Activated CD4-positive, alpha-beta T cell treated with anti-CD3 and anti-CD28 coated beads for 48 hours (primary cell): ENCODE results near the gene BRF1.

Source experiments
- DNase-seq: peaks from one replicate; pipeline ENCODE4 v3.0.0-alpha.2; 2020

BRF1 gene

DNA sequence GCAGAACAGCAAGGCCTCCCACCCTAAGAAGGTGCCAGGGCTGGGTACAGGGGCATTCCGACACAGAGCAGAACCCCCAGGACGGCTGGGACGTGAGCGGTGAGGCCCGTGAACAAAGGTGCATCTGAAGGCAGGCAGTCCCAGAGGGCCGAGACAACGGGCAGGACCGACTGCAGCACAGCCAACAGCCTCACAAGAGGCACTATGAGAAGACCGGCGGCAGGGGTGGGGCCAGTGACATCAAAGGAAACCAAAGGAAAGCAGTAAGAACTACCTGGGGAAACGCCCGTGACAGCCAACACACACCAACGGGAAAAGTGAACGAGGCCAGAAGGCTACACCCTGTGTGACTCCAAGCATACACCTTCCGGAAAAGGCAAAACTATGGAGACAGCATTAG lies 43.3 kb downstream of the BRF1 start:
- DNase-seq: no peak

DNA sequence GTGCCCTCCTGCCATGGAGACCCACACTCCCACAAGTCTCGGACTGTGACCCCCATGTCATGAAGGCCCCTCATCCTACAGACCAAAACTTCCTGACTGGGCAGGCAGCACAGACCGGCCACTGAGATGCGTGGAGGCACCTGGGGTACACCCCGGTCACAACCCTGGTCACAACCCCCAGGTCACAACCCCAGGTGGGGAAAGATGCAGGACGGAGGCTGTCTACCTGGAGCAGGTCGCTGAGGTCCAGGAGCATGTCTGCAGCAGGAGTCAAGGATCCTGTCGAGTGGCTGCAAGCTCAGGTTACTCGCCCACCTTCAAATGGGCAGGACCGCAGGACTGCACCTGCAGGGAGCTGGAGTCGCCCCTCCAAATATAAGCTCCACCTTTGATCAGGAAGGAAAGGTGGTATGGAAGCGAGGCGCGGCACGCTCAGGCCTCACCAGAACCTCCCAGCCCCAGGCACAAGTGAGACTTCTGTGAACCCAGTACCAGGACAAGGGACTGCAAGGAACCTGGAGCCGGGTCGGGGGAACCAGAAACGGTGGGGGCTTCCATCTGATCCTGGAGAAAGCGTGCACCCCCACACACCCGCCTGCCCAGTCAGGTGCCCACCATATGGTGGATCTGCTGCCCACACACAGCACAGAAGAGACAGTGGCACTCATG lies 44.4 kb downstream of the BRF1 start:
- DNase-seq: no peak

- DNase-seq: no peak
Measured at GRCh38 chr14:105255021-105255507, 45.7 kb downstream of the BRF1 start.

DNA sequence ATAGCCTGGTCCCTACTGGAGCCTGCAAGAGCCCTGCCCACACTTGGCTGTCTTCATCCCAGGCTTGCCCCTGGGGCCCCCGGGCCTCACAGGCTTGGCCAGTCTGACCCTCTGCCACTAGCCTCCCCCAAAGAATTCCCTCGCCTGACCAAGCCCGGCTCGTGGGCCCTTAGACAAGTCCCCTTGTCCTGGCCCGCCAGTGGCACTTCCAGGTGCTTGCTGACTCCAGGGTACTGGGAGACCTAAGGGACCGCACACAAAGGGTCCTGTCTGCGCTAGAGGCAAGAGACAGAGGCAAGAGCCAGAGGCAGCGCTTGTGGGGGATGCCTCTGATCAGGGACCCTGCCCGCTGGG lies 47.5 kb downstream of the BRF1 start:
- no peak for DNase-seq

GRCh38 chr14:105252552-105253328 lies 48.1 kb downstream of the BRF1 start:
- DNase-seq: no peak

- no peak for DNase-seq
Measured at GRCh38 chr14:105251920-105252319, 48.9 kb downstream of the BRF1 start.

GRCh38 chr14:105250986-105251385 lies 49.8 kb downstream of the BRF1 start:
- DNase-seq: no peak

DNA sequence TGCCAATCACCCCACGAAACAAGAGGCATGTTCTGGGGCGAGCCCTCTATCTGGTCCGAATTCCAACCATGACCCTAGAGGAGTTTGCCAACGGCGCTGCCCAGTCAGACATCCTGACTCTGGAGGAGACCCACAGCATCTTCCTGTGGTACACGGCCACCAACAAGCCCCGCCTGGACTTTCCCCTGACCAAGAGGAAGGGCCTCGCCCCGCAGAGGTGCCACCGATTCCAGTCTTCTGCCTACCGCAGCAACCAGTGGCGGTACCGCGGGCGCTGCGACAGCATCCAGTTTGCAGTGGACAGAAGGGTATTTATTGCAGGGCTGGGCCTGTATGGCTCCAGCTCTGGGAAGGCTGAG lies 50.8 kb downstream of the BRF1 start:
- no peak for DNase-seq

GRCh38 chr14:105249182-105250007 lies 51.4 kb downstream of the BRF1 start:
- no peak for DNase-seq

GRCh38 chr14:105248368-105249181 lies 52.2 kb downstream of the BRF1 start, which contains the start of gene BTBD6:
Gene BTBD6, plus strand, starts transcription at chr14:105248533. Its CDS starts 179 bp downstream, at chr14:105248712.
- peak; percentile 91 for DNase-seq

GRCh38 chr14:105247715-105248367 lies 53.0 kb downstream of the BRF1 start:
- no peak for DNase-seq

GRCh38 chr14:105247026-105247425 lies 53.8 kb downstream of the BRF1 start:
- DNase-seq: no peak

DNA sequence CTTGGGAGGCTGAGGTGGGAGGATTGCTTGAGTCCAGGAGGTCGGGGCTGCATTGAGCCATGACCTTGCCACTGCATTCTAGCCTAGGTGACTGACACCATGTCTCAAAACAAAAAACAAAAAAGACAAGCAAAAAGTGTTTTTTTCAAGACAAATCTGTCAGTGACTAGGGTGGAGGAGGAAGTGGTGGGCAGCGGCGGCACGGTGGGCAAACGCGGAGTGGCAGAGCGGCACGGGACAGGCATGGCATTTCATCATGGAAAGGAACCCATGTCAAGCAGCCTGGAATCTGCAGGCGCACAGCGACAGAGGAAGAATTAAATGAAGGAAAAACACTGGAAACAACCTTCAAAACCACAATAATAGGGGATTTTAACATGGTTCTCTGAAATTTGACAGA lies 56.5 kb downstream of the BRF1 start:
- no peak for DNase-seq

GRCh38 chr14:105241641-105242040 lies 59.2 kb downstream of the BRF1 start:
- DNase-seq: no peak

DNA sequence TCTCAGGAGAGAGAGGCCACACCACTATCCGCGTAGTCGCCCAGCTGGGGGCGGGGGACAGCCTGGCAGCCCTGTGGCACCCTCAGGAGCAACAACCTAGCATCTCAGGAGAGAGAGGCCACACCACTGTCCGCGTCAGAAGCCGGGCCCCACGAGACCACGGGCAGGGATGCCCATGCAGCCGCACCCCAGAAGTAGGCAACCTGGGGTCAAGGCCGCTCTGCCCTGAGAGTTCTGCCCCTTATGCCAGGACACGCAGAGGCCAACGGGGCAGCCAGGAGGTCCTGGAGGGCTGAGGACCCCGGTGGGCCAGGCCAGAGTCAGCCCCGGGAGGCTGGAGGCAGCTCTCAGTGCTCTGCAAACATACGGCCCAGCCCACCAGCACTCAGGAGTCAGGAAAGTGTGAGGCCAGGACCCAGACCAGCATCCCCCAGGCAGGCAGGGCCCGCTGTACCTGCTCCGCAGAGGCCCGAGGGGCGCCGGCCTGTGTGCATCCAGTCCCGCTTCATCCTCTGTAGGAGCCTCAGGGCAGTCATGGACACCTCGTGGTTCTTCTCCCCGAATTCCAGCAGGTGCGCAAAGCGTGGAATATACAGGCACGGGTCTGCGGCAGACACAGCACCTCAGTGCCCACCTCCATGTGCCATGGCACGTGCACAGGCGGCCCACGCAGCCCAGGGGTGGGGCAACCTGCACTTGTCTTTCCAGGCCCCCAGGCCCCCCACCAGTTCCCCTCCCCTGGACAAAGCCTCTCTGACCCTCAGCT lies 59.8 kb downstream of the BRF1 start:
- no peak for DNase-seq

- no peak for DNase-seq
Measured at GRCh38 chr14:105229099-105229655, 71.6 kb downstream of the BRF1 start.

DNA sequence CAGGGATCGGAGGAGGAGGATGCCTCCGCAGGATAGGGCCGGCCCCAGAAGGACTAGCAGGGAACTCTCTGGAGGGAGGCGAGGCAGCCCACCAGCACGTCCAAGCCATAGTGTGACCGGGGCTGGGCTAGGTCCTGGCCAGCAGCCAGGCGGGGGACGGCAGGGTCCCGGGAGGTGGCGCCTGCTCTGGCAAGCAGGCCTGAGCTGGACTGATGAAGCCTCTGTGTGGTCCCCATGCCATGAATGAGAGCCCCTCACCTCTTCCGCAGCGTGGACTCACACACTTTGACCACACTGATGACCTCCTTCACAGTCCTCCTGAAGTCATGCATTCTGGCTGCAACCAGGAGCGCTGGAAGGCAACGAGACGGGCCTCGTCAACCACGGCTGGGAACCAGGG lies 72.2 kb downstream of the BRF1 start:
- DNase-seq: no peak

DNA sequence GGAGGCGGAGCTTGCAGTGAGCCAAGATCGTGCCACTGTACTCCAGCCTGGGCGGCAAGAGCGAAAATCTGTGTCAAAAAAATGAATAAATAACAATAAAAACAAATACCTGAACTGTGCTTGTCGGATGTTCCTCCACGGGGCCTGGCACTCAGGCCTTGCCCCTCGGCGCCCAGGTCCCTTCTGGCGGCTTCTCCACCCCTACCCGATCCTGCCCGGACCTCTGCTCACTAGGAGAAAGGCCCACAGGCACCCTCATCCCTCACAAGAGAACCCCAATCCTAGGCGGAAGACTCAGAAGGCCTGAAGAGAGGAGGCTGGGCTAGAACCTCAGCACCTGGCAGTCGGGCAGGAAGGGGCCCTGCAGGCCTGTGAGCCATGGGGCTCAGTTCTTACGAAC lies 73.5 kb downstream of the BRF1 start:
- no peak for DNase-seq

DNA sequence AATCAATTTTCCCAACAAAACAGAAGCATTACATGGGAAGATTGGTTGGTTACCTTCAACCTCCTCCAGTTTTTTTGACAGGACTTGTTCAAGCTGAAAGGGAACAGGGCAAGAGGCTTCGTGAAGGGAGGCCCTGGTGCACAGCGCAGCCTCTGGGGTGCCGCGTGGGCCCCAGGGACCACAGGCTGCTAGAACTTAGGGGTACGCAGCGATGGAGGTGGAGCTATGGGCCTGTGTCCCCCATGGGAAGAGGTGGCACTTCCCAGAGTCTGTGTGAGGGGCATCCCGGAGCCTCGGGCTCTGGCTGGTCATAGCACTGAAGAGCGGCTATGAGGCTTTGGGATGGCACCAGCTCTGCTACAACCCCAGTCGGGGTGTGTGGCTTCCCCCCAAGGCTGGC lies 74.6 kb downstream of the BRF1 start:
- no peak for DNase-seq

- no peak for DNase-seq
Measured at GRCh38 chr14:105224845-105225570, 75.8 kb downstream of the BRF1 start.
